Activated CD8-positive, alpha-beta memory T cell treated with anti-CD3 and anti-CD28 coated beads for 4 hours (primary cell): ENCODE data around the gene CKS1B.

Experiments
- DNase-seq, 2 donors: peaks; one replicate each; pipeline ENCODE4 v3.0.0-alpha.2; 2020; ENCODE audit warnings: low read depth in 2 of 2

The CKS1B gene

DNA sequence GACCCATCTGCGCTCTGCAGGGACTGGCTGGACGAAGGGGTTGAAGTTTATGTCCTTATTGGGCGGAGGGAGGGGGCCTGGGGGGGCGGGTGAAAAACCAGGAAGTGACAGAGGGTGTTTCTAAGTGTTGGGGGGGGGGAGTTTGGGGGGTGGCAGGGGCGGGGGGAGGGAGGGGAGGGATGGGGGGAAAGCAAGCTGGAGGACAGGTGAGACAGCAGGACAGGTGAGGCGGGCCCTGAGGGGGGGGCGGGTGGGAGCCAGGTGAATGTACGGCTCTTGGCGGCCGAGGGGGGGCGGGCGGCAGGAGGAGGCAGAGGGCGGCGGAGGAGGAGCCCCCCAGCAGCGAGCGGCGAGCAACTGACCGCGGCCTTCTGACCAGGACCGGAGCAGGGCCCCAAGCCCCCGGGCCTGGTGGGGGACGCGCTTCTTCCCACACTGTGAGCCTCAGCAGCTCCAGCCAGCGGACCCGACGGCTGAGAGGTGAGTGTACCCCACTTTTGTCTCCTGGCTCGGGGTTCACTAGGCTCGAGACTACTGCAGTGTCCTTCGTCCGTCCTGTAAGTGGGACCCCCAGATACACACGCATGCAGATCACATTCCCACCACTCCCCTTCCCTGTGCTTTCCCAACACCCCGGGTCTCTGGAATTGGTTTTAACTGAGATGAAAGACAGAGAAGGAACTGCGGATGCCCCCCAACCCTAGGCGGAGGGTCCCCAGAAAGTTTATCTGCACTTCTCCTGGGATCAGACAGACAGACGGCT lies 28.2 kb downstream of the CKS1B start, which contains the start of gene ZBTB7B:
TSS of gene ZBTB7B (plus strand) at position 339 of the 763 bp plus-strand sequence. CDS start 11,859 bp downstream, outside the sequence.
- no peak for DNase-seq

DNA sequence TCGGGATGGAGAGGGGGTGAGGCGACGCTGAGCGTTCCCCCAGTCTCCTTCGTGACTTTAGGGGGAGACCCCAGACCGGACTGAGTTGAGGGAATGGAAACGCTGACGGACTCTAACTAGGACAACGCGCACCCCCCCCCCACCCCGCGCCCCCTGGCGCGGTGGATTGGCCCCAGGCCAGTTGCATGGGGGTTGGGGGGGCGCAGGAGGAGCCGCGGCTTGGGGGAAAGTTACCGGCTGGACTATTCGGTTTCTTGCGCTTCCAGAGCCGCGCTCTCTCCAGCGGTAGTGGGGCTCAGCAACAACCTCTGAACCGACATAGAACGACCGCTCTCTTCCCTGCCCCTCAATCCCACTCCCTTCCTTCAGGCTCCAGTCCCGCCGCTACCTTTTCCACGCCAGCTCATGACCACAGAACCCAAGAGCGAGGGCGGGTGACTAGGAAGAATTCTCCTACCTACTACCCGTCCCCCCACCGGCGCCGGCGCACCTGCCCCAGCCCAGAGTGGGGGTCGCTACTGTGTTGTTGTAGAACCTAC lies 28.8 kb downstream of the CKS1B start:
- no peak for DNase-seq

DNA sequence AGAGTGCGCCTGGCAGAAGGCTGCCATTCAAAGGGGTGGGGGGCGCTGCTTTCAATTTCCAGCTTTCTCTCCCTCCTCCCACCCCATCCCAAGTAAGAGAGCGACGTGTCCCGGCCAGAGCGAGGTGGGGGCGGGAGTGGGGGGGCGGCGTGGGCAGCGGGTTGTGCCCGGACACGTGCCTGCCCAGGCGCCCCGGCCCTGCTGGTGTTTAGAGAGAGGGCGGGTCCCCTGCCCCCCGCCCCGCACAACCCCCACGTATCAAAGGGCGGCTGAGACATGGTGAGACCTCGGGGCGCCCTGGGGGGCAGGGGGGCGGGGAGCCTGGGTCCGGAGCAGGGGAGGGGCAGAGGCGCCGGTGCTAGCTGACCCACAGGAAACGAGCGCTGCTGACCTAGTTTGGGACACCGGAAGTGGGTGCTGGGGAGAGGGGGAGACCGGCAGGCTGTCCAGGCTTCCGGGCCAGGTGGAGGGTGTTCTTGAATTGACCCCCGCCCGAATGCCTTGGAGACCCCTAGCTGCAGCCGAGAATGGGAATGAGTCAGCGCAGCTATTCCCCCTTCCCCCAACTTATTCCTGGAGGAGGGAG lies 29.4 kb downstream of the CKS1B start:
- no peak for DNase-seq

DNA sequence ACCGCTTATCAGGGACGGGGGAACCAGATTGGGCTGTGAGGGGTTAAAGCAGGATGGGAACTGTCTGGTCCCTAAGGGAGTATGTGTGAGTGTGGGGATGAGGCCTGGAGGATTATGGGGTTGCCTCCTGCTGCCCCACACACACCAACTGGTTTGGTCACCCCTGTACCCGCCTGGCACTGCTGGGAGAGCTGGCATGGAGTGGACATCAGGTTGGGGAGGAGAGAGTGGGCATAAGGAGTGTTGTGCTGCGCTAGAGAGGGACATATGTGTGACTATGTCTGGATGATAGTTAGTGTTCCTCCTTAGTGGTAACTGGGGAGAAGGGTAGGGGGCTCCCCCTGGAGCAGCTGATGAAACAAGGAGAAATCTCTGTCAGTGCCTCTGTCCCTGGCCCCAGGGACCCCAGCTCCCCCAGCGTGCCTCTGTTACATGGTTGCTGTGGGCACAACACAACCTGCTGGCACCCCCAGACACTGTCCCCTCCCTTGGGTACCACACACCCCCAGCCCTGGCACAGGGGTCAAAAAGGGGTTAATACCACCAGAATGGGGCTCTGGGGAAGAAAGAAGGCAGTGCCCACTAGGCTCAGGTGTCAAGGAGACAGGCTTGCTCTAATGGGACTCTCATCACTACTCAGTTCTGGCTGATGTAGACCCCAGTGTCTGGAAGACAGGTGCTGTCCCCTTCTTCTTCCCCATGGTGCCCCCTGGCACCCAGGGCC lies 30.0 kb downstream of the CKS1B start:
- no peak for DNase-seq

DNA sequence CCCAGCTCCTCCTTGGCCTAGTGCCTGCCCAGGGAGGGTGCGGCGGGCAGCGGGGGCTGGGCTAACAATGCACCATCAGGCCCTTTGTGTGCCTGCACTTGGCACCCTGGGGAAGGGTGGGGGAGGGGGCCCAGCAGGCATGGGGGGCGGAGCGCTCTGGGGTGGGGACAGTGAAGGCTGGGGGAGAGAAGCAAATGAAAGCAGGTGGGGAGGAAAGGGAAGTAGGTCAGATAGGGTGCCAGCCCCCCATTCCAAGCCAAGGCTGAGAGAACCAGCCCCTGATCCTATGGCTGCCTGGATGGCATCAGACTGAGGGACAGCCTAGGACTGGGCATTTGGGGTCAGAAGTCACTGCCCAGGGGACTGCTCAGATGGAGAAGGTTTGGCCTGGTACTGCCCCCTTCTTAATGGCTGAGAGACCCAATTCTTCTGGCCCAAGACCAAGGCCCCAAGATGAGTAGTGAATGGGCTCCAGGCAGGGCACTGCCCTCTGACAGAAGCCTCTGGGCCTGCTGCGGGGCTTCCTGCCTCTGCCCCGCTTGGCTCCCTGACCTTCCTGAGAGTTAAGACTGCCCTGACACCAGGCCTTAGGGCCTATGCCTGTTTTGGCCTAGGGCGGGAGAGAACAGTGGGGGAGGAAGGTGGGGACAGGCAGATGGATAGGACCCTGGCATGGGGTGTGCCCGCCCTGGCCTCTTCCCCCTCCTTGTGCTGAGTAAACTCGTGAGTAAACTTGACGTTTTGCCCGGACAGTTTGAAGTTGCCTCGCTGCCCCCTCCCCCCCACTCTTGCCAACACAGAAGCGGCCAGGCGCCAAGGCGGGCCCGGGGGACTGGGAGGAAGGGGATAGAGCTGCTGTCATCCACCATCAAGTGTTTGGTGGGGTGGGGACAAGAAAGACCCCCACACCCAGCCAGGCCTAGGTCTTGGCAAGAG lies 30.9 kb downstream of the CKS1B start:
- no peak for DNase-seq

DNA sequence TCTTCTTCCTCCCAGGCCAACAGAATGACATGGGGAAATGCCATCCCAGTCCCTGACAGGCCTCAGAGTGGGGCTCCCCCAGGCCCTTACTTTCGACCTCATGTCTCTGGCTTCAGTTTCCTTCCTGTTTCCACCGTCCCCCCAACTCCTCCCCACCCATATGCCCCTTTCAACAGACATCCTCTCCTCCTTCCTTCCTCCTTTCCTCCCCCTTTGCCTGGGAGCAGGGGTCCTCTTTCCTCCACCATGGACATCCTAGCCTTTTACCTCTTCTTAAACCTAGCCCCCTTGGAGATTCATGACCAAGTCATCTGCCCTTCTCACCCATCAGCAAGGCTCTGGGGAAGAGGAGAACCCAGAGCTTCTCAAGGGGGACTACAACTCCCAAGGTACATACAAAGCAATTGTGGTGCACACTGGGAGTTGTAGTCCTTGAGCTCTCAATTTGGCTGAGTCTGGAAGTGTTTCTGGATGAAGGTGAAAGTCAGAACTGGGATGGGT lies 32.2 kb downstream of the CKS1B start:
- DNase-seq = no peak

DNA sequence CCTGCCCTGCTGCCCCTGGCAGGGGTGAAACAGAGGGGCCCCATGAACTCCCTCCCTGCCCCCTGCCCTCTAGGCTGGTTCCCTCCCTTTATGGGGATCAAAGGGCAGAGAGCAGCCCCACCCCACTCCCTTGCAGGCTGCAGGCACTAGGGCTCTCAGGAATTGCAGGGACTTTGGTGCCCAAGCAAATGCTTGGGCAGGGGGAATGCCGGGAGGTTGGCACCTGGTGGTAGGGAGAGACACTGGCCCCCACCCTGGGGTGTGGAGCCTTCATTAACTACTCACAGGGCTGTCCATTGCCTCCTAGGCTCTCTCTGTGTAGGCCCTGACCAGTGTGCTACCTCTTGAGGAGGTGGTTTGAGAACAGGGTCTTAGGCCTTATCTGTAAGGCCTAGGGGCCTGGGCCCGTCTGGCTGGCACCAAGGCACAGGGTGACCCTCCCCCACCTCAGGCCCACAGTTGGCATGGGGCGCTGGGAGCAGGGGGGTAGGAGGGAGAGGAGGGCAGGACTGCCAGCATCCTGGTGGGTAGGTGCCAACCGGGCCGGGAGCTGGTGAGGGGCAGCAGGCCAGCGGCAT lies 32.9 kb downstream of the CKS1B start:
- no peak for DNase-seq

DNA sequence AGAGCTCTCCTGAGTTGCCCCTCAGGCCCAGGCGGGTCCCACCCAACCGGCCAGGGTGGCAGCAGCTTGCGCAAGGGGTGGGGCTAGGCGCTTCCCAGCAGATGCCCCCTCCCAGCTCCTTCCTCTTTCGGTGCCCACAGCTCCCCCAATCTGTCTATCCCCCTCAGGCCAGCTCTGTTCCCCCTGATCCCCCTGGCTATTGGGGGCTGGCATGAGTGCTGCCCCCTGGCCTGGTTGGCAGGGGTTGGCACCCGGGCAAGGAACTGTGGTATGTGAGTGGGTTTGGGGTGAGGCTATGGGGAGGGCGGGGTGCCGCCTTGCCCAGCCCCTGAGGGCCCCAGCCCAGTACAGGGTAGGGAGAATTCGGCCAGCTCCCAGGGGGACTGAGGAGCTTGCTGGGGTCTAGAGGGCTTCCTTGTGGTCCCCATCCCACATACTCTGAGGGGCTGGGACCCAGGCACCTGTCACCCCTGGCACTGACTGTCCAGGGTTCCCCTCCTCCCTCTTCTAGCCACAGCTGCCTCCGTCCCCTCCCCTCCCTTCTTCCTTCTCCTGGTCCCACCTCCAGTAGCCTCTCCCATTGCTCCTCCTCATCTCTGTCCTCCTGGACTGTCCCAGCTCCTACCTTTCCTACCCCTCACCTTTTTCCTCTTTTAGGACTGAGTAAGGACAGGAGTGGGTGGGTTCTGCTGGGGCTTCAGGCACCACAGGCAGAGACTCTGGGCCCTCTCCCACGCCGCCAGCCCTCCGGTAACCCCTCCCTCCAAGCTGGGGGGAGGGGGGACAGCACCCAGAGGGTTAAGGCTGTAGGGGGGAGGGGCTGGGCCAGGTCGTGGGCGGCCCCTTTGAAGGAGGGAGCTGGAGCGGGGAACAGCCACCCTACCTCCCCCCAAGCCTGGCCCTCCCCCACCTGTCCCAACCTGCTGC lies 33.8 kb downstream of the CKS1B start:
- no peak for DNase-seq

DNA sequence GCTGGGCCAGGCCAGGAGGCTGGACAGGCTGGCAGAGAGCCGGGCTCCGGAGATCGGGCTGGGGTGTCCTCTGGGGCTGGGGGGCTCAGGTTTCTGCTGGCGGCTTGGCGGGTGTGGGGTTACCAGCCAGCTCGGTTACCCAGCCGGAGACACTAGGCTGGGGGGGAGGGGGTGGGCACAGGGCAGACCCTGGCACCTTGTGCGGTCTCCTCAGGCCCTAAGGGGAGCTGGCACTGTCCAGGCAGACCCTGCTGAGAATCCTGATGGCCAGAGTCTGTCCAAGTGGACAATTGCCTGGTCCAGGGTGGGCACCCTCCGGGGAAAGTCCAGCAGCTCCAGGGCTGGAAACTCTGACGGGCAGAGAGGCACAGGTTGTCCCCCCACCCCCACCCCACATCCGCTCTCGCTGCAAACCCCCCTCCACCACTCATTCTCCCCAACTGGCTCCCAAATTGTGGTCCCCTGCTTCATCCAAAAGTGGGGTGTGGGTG lies 34.8 kb downstream of the CKS1B start:
- DNase-seq = no peak

DNA sequence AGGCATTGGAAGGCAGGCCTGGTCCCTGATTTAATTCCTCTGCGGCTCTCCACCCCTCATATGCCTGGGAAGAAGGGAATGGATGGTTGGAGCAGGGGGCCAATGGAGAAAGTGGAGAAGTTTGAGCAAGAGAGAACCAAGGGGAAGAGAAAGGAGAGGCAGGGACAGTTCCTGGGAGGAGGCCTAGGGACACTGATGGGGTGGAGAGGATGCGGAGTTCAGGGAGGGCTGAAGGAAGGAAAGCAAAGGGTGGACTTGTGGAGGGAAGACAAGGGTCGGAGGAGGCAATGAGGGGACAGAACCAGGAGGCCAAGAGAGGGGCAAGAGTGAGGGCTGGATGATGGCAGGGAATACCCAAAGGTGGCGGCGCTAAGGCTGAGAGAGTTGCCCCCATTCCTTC lies 35.3 kb downstream of the CKS1B start:
- DNase-seq = no peak

DNA sequence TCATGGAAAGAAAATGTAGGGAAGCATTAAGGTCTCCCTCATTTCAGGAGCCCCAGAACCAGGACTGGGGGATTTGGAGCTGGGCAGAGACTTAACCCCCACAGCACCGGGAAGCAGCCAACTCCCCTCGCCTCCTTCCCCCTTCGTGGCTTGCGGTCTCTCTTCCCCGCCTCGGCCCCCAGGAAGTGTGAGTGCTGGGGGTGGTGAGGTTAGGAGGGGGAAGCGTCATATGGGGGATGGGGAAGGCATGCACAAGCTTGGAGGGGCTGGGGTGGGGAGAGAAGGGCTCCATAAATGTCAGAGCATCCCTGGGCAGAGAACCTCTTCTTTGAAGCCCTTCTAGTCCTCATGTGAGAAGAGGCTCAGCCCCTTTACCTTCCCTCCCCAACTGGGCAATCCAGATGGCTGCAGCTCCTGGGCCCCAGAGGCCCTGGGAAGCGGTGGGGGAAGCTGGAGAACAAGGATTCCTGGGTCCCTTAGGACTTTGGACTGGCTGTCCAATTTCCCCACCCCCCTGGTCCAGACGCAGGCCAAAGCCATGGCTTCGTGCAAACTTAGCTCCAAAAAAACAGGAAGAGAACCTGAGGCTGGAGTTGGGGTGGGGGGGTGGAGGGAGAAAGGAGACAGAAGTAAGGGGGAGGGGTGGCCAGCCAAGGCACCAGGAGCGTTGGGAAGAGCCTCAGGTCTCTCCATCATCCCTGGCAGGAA lies 35.9 kb downstream of the CKS1B start:
- DNase-seq = no peak

DNA sequence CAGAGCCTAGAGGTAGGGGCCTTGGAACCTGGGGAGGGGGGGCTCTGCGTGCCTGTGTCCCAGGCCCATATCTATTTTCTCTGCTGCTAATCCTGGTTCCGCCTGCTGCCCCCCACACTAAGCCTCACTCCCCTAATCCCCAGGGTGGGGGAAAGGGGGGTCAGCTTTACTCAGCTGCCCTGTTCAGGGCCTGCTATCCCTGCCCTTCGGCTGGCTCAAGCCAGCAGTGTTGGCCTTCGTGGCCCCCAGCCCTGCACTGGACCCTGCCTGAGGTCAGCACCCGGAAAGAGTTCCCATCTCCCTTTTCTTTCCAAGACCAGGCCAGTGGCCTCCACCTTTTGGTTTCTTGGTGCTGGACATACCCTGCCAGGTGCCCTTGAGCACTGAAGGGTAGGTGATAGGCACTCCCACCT lies 36.5 kb downstream of the CKS1B start:
- no peak for DNase-seq

DNA sequence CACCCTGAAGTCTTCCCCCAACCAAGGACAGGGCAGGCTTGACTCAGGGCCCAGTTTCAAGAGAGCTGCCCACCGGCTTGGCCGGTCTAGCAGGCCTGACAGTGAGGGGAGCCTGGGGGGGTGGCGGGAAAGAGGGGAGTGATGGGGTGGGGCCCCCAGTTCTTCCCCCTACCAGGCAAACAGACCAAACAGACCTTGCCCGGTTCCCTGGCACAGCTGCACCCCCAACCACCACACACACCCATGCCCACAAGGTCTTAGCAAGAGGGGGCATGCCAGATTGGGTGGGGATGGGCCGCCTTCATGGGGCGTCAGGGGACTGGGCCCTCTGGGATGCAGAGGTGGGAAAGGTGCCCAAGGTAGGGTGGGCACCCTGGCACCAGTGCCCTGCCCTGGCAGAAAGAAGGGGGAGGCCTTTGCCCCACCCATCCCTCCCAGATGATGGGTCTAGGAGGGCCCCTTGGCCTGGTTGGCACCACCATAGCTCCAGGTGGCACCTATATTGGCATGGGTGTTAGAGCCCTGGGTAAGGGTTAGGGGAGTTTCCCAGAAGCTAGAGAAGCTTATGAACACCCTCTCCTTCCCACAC lies 37.0 kb downstream of the CKS1B start:
- no peak for DNase-seq

DNA sequence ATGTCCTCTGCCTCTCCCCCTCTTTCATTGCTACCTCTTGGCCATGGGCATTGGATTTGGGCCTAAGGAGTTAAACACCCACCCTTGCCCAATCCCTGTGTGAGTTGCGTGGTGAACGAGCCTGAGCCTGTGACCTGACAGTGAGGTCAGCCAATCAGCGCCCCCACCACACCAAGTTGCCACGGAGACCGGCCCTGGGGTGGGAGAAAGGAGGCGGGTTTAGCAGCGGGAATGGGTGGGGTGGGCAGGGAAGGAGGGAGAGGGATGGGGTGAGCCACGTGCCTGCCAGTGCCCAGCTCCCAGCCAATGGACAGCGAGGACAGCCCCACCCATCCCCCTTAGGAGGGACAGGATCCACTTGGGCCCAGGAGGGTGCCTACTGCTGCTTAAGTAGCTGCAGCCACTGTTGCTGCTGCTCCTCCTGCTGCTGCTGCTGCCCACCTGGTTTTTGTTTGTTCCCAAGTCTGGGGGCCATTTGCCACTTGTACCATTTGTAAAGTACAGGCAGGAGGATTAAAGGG lies 37.6 kb downstream of the CKS1B start:
- no peak for DNase-seq

DNA sequence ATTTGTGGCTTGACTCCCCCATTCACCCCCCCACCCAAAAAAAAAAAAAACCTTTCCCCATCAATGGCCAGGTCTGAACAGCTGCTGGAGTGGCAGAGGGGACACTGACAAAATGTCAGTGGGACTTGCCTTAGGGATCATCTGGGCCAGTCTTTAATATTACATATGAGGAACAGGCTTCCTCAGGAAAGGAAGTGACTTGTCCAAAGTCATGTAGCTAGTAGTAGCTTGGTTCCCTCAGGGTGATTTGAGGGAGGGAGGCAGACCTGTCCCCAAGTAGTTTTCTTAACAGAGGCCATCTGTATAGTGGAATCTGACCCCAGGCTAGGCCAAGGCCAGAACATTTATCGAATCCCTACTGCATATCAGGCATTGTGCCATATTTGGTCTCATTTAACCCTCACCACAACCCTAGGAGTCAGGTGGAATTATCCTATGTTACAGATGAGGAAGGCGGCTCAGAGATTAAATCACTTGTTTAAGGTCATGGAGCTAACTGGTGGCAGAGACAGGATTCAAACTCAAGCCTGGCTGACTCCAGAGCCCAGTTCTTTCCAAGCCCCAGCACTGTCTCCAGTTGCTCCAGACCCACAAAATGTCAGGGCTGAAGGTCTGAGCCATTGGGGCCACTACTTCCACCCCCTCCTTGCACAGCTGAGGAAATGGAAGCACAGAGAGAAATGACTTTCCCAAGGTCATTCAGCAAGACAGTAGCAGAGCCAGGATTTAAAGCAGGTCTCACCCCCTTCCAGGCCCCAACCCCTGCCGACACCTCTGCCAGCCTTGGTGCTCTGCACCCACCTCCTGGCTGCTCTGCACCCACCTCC lies 38.5 kb downstream of the CKS1B start:
- no peak for DNase-seq

DNA sequence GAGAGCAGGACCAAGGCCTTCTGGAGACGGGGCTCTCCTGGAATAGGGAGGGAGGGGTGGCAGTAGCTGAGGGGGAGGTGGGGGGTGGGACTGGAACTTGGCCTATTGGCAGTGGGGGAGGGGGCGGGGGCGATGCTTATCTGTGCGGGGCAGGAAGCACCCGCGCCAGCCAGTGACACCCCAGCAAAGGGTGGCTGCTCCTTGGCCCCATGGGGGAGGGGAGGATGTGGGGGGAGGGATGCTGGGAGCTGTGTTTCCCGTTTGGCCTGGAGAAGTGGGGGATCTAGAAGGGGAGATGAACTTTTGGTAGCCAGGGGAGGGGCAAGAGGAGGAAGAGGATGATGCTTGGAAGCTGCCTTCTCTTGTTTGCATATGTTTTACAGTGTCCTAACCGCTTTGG lies 39.2 kb downstream of the CKS1B start:
- DNase-seq = no peak

DNA sequence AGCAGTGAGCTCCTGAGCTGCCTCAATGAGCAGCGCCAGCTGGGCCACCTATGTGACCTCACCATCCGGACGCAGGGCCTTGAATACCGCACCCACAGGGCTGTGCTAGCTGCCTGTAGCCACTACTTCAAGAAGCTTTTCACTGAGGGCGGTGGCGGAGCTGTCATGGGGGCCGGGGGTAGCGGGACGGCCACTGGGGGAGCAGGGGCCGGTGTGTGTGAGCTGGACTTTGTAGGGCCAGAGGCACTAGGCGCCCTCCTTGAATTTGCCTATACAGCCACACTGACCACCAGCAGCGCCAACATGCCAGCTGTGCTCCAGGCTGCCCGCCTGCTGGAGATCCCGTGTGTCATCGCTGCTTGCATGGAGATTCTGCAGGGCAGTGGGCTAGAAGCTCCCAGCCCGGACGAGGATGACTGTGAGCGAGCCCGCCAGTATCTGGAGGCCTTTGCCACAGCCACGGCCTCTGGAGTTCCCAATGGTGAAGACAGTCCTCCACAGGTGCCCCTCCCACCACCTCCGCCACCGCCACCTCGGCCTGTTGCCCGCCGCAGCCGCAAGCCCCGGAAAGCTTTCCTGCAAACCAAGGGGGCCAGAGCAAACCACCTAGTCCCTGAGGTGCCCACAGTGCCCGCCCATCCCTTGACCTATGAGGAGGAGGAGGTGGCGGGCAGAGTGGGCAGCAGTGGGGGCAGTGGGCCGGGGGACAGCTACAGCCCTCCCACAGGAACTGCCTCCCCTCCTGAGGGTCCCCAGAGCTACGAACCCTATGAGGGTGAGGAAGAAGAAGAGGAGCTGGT lies 40.4 kb downstream of the CKS1B start:
- no peak for DNase-seq
